HG03442 (cell line): ENCODE measurements around the gene ENPP3.
"Not testable (repeated sequence)": the region's sequence is repeated elsewhere in the genome, so short reads cannot be mapped to it uniquely, and the experiment has no call there.

Experiments
- ATAC-seq: cut with Tn5 transposase; IDR thresholded peaks from one replicate; pipeline ENCODE4 v1.9.1; 2021; ENCODE audit warnings: mild to moderate bottlenecking, moderate library complexity; ENCODE audit not compliant: unreplicated experiment

The ENPP3 gene

GRCh38 chr6:131733376-131734016 lies 96.4 kb downstream of the ENPP3 start:
- ATAC-seq: no peak

DNA sequence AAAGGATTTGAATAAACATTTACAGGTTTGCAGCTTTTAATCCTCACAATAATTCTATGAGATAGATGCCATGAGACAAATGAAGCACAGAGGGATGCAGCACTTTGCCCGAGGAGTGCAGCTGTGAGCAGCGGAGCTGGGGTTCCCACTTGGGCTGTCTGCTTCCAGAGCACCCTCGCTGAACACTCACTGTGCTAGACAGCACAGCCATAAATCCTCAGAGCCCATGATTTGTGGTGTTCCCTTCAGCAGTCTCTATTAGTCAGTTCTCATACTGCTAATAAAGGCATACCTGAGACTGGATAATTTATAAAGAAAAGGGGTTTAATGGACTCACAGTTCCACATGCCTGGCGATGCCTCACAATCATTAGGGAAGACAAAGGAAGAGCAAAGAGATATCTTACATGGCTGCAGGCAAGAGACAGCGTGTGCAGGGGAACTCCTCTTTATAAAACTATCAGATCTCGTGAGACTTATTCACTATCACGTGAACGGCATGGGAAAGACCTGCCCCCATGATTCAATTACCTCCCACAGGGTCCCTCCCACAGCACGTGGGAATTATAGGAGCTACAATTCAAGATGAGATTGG lies 99.0 kb downstream of the ENPP3 start:
- ATAC-seq: no peak

- ATAC-seq: no peak
These were observed 99.7 kb downstream of the ENPP3 start for GRCh38 chr6:131736811-131737210.

DNA sequence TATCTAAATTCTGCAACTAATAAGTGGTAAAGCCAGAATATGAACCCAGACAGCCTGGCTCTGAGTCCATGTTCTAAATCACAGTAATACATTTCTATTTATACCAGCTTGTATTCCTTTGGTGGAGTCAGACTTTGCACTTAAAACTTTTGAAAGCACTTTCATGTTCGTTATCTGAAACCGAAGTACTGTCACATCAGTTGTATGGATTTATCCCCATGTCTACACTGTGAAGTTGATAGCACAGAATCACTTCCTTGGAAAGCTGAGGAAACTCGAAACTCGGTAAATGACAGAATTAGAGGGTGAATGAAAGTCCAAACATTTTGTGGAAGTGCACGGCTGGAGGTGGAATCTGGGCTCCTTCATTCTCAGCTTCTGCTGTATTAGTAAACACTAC lies 102.0 kb downstream of the ENPP3 start:
- no peak for ATAC-seq

DNA sequence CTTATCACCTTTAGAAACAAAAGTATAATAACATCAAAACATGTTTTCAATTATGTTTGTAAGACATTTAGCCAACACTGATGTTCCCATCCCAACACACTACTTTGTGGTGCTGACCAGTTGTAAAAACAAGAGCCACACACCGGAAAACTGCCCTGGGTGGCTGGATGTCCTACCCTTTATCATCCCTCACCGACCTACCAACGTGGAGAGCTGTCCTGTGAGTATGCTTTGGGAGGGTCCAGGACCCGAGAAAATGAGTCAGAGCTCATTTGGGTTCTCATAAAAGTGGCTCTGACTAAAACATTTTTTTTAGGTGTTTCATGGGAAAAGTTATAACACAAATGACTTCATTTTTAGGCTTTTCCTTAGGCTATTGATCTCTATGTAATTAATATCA lies 103.1 kb downstream of the ENPP3 start:
- ATAC-seq: no peak

- ATAC-seq: no peak
These were observed 104.7 kb downstream of the ENPP3 start for GRCh38 chr6:131741688-131742393.

DNA sequence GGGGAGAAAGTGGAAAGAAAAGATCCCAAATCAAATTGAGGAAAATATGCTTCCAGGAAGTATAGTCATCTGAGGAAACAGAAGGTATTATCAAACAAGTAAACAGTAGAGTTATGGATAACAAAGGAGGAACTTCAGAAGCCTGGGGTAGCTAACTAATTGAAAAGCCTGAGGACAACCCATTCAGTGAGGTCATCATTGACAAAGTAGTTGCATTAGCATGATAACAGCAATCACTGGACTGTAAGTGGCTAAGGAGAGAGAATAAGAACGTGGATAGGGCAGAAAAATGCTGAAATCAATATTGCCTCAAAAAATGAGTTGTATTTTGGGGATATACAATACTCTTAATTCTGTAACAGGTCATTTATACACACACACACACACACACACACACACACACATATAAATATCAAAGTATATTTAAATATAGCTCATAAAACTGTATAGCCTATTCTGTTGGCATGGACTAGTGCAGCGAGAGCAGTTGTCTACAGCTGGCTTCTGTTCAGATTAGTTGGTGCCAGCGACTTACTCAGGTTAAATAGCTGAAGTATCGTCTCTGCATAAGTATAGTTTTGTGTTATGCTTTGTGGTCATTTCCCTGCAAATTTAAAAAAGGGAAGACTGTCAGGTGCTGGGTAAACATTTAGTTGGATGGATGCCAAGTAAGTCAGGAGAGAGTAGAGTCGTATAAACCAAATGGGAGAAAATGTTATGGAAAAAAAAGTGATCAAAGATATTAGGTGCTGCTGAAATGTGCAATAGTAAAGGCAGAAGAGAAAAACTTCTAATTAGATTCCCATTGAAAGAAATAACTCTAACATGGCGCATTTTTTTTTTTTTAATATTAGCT lies 107.6 kb downstream of the ENPP3 start:
- ATAC-seq: no peak

DNA sequence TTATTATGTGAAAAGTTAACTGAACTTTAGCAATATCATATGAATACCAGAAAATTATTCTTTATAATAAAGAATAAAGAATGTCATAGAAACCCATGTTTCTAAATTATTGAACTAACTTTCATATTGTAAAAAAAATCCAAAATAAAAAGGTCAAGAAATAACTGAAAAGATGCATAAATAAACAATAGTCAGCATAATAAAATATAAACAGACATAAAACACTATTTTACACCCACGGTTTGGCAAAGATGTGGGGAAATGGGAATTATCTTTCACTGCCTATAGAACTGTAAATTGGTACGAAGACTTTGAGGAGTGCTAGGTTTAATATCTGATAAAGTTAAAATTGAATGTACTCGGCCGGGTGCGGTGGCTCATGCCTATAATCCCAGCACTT lies 108.4 kb downstream of the ENPP3 start:
- ATAC-seq: no peak

DNA sequence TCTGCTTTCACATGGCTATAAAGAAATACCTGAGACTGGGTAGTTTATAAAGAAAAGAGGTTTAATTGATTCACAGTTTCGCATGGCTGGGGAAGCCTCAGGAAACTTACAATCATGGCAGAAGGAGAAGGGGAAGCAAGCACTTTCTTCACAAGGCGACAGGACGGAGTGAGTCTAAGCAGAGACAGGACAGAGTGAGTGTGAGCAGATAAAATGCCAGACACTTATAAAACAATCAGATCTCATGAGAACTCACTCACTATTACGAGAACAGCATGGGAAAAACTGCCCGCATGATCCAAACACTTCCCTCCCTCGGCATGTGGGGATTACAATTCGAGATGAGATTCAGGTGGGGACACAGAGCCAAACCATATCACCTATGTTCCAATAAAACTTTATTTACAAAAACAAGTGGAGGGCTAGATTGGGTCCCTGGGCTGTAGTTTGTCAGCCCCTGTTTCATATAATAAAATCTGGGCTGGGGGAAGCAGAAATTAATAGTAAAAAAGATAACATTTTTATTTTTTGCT lies 110.8 kb downstream of the ENPP3 start:
- ATAC-seq: no peak

- ATAC-seq: no peak
These were observed 111.9 kb downstream of the ENPP3 start for GRCh38 chr6:131749023-131749422.

DNA sequence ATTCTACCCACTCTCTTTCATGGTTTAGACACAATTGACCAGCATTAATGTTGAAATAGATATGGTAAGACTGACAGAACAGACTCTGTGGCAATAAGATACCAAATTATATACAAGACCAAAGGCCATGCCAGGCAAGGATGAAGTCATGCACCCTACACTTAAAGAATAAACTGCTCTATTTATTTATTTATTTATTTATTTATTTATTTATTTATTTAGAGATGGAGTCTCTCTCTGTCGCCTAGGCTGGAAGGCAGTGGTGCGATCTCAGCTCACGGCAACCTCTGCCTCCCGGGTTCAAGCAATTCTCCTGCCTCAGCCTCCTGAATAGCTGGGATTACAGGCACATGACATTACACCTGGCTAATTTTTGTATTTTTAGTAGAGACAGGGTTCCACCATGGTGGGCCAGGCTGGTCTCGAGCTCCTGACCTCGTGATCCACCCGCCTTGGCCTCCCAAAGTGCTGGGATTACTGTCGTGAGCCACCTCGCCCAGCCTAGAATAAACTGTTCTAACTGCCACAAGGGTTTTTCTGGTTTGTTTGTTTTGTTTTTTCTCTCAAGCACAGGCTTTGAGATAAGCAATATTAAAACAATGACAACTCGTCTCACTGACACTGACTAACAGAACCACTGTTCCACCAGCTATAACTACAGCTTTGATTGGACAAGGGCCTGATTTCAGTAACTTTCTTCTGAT lies 114.1 kb downstream of the ENPP3 start:
- ATAC-seq: not testable (repeated sequence)

DNA sequence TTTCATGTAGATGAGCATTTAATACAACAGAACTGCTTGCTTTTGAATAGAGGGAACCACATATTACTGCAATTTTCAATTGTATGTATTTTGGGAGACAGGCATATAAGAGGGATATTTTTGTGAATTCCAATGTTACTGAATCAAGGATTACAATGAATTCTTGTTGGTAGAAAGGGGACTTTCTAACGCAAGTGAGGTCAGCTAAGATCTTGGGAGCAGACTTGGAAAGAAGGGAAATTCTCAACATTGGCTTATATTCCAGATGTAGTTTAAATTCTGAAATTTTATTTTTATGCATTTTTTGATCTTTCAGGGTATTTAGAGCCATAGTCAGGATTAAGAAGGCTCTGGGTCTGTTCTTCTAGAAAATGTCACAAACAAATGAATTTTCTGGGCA lies 117.0 kb downstream of the ENPP3 start:
- ATAC-seq: no peak

DNA sequence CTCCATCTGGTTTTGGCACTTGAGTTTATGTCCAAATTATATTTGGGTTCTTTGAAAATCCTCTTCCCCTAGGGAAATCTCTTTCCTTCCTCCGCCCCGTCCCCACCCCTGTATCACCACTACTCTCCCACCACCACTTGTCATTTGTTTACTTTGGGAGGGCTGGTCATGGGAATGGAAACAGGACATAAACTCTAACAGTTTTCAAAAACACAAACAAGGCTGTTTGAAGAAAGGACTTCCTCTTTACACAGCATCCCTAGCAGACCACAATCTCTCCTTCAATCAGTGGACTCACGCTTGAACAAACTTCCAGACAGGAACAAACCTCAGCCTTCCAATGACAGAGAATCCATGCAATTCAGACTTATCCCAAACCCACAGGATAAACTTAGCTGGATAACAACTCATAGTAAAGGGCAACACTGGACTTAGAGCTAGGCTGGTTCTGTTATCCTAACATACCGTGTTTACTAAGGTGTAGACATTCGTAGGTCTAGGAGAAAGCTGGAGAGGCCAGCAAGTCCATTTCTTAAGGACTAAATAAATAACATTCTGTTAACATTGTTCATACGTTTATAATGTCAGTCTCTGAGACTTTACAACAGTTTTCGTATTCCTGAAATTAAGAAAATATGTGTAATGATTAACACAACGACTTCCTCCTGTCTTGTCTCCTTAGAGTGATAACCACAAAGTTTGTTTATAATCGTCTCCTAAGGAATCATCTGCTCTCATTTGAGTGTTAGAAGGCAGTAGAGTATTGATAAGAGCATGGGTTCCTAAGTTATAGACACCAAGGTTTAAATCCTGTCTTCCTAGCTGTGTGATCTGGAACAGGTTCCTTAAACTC lies 117.8 kb downstream of the ENPP3 start:
- no peak for ATAC-seq

DNA sequence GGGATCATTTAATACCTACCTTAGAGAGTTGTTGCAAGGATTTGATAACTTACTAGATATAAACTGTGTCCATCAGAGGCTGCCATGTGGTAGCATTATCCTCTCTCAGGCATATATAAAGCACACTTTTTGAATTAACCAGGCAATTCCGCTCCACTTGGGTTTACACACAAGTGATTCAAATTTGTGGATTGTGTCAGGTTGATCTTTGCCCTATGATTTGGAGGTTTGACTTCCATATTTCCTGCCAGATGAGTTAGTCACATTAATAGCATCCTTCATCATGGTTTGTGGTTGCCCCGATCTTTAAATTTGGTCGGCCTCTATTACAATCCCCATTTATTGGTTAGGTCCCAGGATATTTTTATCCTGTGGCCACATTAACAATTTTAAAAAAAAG lies 118.5 kb downstream of the ENPP3 start:
- no peak for ATAC-seq

DNA sequence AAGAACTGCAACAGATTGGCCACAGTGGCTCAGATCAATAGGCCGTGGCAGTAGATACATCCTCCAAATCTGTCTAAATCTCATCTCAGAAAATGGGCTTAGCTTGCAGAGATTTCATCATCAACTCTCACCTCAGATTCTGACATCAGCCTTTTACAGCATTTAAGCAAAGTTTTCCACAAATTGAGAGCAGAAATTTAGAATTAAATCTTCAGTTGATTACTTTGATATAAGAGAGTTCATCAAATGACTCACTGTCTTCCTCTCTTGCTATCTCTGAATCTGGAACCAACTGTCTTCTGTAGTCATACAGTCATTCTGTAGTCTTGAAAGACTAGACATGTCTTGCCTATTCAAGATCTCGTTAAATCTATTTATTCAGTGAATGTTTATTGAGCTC lies 118.9 kb downstream of the ENPP3 start:
- no peak for ATAC-seq

DNA sequence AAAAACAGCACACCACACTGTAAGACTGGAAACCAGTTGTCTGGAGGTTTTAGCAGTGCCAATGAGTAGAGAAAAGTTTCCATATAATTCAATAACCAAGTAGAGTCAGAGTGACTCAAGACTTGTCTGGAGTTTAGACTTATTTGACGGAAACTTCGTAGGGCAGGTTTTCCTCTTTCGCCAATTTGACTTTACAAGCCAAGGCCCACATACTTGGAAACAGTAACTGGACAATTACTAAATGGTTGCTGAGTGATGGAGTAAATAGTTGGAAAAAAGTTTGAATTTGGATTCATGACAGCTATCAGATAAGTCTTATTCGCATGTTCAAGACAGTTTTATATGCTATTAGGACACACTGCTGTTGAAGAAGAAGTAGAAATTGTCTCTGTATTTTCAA lies 121.8 kb downstream of the ENPP3 start:
- no peak for ATAC-seq

- no peak for ATAC-seq
These were observed 124.1 kb downstream of the ENPP3 start for GRCh38 chr6:131761060-131761761.

GRCh38 chr6:131761762-131762067 lies 124.6 kb downstream of the ENPP3 start:
- ATAC-seq: no peak

- no peak for ATAC-seq
These were observed 125.9 kb downstream of the ENPP3 start for GRCh38 chr6:131762984-131763383.
